Progenitor cell of endocrine pancreas (in vitro differentiated cells): Measurements from ENCODE around the gene HOXB3. TPM values are rescaled to one million over a fixed set of nuclear protein-coding genes. Genes with fewer than 3 reads are reported as not detected.
A peak's percentile ranks its signal among the peaks of the same experiment; 100 is the strongest.

Experiments
- DNase-seq: peaks from one replicate; pipeline ENCODE4 v3.0.0; 2021; ENCODE audit warnings: low spot score; ENCODE audit not compliant: unreplicated experiment
- H3K27ac Mint-ChIP-seq: 2 replicates; pipeline ENCODE4 v1.8.0; 2021; ENCODE audit warnings: mild to moderate bottlenecking, moderate library complexity, mixed read lengths
- H3K27me3 Mint-ChIP-seq: 2 replicates; pipeline ENCODE4 v1.8.0; 2021; ENCODE audit warnings: mixed read lengths
- H3K36me3 Mint-ChIP-seq: 2 replicates; pipeline ENCODE4 v1.8.0; 2022; ENCODE audit warnings: mixed read lengths; ENCODE audit not compliant: insufficient read depth
- H3K4me1 Mint-ChIP-seq: 2 replicates; pipeline ENCODE4 v1.8.0; 2021; ENCODE audit warnings: low read depth, mixed read lengths
- H3K4me3 Mint-ChIP-seq: 2 replicates; pipeline ENCODE4 v1.8.0; 2021; ENCODE audit warnings: low read depth, mild to moderate bottlenecking, moderate library complexity, mixed read lengths
- H3K9me3 Mint-ChIP-seq: 2 replicates; pipeline ENCODE4 v1.8.0; 2021; ENCODE audit warnings: low read depth, mixed read lengths
- total RNA-seq: library from RNA; stranded (reverse); gene quantifications from 2 replicates; pipeline ENCODE4 v1.2.1, GENCODE V29; 2021
- TF ChIP-seq, protein P1 (sequence below): fragments of 200-600 bp; sonication (generic); IDR thresholded peaks from one replicate; pipeline ENCODE4 v1.5.0; 2021; ENCODE audit warnings: antibody characterized with exemption, mild to moderate bottlenecking; ENCODE audit not compliant: unreplicated experiment

HOXB3 gene
- total RNA-seq, 1 donor from 2014 or later: 19.4 TPM

DNA sequence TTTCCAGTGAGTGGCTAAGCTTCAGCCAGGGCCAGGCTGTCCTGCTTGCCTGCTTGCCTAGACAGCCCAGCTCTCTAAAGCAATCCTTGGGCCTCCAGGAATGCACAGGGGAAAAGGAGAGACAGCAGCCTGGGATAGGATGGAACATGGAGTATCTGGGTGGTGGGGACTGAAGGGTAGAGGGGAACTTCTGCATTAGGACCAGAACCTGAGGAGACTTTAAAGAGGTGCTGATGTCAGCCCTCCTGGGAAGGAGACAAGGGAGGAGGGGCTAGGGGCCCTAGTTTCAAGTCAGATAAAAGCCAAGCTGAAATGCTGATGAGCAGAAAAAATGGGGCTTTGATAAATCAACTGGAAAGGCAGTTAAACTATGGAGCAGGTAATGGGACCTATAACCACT is 19.0 kb upstream of the HOXB3 start:
- DNase-seq: no peak
- no peaks in the 10 kb centered on the region for H3K9me3 Mint-ChIP-seq
- H3K4me1 Mint-ChIP-seq: peaks cover 11% of the 10 kb centered on the region
- peaks cover 89% of the 10 kb centered on the region for H3K27me3 Mint-ChIP-seq
- no peaks in the 10 kb centered on the region for H3K36me3 Mint-ChIP-seq
- TF ChIP-seq, protein P1, sequence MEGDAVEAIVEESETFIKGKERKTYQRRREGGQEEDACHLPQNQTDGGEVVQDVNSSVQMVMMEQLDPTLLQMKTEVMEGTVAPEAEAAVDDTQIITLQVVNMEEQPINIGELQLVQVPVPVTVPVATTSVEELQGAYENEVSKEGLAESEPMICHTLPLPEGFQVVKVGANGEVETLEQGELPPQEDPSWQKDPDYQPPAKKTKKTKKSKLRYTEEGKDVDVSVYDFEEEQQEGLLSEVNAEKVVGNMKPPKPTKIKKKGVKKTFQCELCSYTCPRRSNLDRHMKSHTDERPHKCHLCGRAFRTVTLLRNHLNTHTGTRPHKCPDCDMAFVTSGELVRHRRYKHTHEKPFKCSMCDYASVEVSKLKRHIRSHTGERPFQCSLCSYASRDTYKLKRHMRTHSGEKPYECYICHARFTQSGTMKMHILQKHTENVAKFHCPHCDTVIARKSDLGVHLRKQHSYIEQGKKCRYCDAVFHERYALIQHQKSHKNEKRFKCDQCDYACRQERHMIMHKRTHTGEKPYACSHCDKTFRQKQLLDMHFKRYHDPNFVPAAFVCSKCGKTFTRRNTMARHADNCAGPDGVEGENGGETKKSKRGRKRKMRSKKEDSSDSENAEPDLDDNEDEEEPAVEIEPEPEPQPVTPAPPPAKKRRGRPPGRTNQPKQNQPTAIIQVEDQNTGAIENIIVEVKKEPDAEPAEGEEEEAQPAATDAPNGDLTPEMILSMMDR: no peak
- H3K4me3 Mint-ChIP-seq: no peak overlapping the region
- no peak overlapping the region for H3K27ac Mint-ChIP-seq

DNA sequence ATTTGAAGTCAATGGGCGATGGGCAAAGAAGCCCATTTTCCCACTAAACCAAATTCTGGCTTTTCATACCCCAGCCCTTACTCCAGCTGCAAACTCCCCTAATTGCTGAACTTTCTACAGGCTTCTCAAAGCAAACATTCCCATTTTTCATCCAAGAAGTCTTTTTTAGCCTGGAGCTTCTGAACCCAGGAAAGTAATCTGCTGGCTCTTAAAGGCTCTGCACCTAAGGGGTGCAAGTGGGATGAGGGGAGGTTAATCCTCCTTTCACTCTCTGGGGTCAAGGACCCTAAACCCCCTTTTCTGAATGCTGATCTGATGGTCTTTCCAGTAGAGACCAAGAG is 18.4 kb upstream of the HOXB3 start:
- Mint-ChIP-seq H3K4me1 (peaks cover 11% of the 10 kb centered on the region), H3K27me3 (peaks cover 89% of the 10 kb centered on the region), H3K4me3 (no peak overlapping the region)

DNA sequence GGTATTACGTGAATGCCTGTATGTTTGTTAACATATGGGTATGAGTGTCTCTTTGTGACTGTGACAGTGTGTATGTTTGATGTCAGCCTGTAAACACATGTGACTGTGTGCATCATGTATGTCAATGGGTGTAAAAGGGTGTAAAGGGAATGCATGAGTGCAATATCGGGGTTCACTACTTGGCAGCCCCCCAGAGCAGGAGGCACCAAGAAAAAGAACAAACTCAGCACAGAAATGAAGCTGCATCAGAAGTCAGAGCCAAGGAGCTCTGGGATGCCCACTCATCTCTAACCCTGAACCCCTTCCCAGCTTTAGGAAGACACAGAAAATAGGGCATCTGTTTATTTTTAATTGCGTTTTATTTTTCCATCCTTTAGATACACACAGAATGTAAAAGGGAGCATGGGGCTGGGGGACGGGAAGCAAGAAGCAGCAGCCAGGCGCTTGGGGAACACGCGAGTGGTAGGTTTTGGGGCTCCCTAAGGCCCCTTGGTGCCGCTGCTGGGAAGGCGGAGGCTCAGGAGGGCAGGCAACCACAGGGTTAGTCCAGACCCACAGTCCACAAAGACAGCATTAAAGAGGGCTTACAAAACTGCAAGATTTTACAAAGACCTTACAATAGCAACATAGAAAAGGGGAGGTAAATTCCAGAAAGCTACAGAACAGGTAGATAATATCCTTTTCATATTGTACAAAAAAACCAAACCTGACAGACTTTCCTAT is 17.0 kb upstream of the HOXB3 start:
- H3K27me3 Mint-ChIP-seq: peaks cover 91% of the 10 kb centered on the region
- peaks cover 6% of the 10 kb centered on the region for H3K4me1 Mint-ChIP-seq
- DNase-seq: no peak
- H3K36me3 Mint-ChIP-seq: no peaks in the 10 kb centered on the region
- H3K27ac Mint-ChIP-seq: no peak overlapping the region
- no peaks in the 10 kb centered on the region for H3K9me3 Mint-ChIP-seq
- H3K4me3 Mint-ChIP-seq: no peak overlapping the region
- TF ChIP-seq, protein P1: no peak

More for the DNA sequence above, 18.4 kb upstream of the HOXB3 start:
- H3K27ac Mint-ChIP-seq: no peak overlapping the region
- TF ChIP-seq, protein P1: no peak
- DNase-seq: no peak
- H3K9me3 Mint-ChIP-seq: no peaks in the 10 kb centered on the region
- H3K36me3 Mint-ChIP-seq: no peaks in the 10 kb centered on the region

DNA sequence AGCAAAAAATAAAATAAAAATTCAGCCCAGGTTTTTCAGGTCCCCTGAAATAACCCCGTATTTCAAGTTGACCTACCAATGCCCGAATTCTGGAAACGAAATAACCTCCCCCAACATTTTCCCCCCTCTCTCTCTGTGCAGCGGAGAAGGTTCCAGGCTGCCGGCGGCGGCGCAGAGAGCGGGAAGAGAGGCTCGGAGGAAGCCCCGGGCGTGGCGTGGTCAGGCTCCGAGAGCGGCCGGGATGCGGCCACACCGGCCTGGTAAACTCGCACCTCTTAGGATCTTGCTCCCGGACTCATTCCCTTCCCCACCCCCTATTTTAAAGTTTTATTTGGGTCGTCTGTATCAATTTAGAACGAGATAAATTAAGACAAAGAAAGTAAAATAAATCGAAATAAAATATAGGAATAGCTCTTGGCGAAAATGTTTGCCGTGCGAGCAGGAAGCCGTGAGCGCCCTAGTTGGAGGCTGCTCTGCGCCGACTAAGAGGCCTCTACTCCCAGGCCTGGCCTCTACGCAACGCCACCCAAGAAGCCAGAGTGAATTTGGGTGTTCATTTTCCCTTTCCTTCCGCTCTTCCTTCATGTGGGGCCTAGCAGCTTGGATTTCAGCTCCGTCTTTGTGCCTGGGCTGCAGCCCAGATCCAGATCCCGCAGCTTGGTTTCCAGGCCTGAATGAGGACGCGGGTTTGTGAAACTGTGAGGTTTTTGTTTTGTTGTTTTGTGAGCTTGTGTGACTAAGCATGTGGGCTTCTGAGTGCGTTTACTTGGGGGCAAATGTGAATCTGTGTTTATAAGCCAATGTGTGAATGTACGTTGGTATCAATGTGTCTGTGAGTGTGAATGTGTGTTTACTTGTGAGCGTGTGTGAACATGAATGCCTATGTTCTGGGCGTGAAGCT is 16.2 kb upstream of the HOXB3 start:
- no peak overlapping the region for H3K27ac Mint-ChIP-seq
- peaks cover 7% of the 10 kb centered on the region for H3K4me1 Mint-ChIP-seq
- H3K4me3 Mint-ChIP-seq: no peak overlapping the region
- no peaks in the 10 kb centered on the region for H3K9me3 Mint-ChIP-seq
- H3K36me3 Mint-ChIP-seq: no peaks in the 10 kb centered on the region
- H3K27me3 Mint-ChIP-seq: peaks cover 93% of the 10 kb centered on the region
- TF ChIP-seq, protein P1: no peak
- no peak for DNase-seq

DNA sequence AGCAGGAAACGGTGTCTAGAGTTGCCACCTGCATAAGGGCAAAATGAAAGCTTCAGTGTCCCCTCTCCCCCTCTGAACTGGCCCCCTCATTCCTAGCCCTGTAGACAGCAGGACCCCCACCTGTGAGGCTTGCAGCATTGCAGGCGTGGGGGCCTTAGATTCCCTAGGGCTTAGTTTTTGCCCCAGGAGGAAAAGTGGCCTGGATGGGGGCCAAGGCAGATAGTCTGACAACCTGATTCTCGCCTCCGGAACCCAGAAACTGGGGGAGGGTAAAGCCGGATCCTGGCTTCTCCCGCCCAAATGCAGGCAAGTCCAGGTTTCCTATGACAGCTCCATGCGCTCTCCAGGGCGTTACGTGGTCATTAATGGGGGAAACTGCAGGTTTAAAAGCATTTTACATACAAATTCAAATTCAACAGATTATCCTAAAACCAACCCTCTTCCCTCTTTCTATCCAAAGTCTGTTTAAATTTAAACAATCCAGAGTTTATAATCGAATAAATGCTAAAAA is 15.4 kb upstream of the HOXB3 start:
- TF ChIP-seq, protein P1: no peak
- Mint-ChIP-seq H3K36me3 (no peaks in the 10 kb centered on the region), H3K4me1 (peaks cover 4% of the 10 kb centered on the region), H3K4me3 (no peak overlapping the region), H3K27me3 (peaks cover 94% of the 10 kb centered on the region), H3K27ac (peak overlapping the region; percentile 14), H3K9me3 (no peaks in the 10 kb centered on the region)
- no peak for DNase-seq
